ENCODE data around the gene TRIM49D2.

DNA sequence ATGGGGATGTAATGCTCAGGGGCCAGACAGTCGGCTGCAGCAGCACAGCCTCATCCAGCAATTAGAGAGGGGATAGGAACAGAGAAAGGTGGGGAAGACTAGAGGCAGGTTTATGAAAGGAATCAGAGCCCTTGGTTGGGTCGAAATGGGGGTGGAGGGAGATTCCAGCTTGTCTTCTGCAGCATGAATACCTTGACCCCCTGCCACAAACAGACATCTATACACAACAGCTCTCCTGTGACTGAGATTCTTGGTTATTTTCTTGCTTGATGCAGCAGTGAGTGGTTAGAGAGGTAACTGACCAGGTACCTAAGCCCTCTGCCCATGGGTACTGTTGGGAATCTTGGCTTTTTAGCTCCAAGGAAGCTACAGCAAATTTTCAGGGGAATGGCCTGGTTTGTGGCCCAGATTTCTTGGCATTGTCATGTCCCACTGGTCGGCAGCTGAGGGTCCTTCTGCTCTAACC lies 1.6 kb upstream of the TRIM49D2 start, which contains the start of gene TRIM49D1:
- TF ChIP-seq CTCF (conservative IDR thresholded peaks at IDR 0.05; ENCODE audit: low read depth, low read length), result no peak
- TF ChIP-seq EZH2 (IDR thresholded peaks at IDR 0.05; ENCODE audit: borderline replicate concordance, low read depth, low read length, poor library complexity, severe bottlenecking), result no peak

Data from A673 (cell line).